HT1080 (cell line): ENCODE data around the gene LRRC63. TPM values are rescaled to one million over a fixed set of nuclear protein-coding genes. Genes with fewer than 3 reads are reported as not detected.
"Not testable (repeated sequence)": the region's sequence is repeated elsewhere in the genome, so short reads cannot be mapped to it uniquely, and the experiment has no call there.

Source experiments
- DNase-seq: peaks from one replicate; pipeline ENCODE4 v3.0.0-alpha.2; 2015; ENCODE audit warnings: low read depth
- polyA plus RNA-seq, 2 experiments: library from polyadenylated mRNA; depleted of rRNA; stranded (reverse); fragments of >200 nt; gene quantifications; 2 replicates each; pipeline ENCODE4 v1.2.3, GENCODE V29; 2015
- total RNA-seq: library from RNA; depleted of rRNA; stranded (reverse); fragments of >200 nt; shearing (Covaris generic); gene quantifications from 2 replicates; pipeline ENCODE4 v1.2.3, GENCODE V29; 2014; rRNA removed

LRRC63 gene, protein sequence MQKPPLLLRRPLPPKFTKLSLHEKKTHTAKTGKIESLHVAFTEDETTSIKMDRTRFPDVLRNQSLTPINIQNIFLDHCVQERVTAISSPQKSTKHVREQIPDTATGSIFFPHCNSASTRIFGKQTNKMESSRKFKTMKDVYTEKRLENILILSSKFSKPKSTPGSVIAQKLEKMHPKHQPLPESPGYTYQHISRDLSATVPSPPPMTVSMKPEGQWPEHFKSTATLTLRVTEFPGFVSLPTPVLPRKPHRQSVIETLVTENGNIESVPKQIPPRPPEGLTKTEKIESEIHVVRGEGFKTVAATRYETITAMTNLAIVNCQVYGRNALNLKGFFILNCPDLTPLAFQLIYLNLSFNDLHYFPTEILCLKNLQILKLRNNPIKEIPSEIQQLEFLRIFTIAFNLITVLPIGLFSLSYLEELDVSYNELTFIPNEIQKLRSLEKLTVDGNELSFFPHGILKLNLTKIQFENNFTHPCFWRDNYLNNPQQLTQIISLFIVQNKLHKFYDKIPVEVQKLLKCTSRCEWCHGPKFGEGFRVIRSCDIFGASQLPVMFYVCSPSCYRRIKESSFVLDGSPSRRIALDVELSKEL
- total RNA-seq: 0.03 and 0.33 TPM in 2 replicates
- polyA plus RNA-seq (2015; cell fraction: cytosol; rRNA removed): 0.31 TPM in 1 of 2 replicates, not detected in the other
- 0.08 TPM in 2 replicates for polyA plus RNA-seq (2015; cell fraction: nucleus; rRNA removed)

DNA sequence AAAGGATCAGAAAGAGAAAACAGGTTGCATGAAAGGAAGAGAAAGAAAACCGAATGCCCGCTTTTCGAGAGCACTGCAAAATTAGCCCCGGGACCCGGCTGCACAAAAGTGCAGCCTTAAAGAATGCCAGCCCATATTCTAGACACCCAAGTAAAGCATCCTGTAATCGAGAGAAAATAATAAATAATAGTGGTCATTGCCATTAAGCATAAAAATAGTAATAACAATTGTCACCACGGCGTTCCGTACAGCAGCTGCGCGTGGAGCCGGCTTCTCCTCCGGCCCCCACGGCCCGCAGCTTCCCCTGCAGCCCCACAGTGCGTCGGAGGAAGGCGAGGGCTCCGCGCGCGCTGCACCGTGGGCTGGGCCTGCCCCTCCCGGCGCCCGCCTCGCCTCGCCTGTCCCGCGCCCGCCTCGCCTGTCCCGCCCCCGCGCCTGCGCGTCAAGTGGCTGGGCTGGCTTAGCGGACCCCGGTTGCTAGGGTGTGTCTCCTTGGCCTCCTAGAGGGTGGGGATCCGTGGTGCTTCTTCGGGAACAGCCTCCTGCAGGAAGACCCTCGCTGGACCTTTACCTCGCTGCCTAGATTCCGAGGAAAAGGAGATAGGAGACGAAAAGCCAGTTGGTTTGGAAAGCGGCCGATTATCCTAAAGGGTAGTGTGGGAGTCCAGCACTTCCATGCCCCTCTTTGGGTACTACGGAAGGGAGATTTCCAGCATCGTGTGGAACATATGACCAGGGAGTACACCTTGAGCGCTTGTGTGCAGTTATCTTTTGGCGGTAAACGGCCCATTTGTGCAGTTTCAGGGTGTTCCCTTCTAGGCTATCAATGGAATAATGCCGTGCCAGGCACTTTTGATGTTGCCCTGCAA is at the start of gene LRRC63:
Gene LRRC63, plus strand, starts transcription at position 446 of the 869 bp plus-strand sequence. CDS start 1,107 bp downstream, outside the sequence.
- DNase-seq: peak; percentile 70

DNA sequence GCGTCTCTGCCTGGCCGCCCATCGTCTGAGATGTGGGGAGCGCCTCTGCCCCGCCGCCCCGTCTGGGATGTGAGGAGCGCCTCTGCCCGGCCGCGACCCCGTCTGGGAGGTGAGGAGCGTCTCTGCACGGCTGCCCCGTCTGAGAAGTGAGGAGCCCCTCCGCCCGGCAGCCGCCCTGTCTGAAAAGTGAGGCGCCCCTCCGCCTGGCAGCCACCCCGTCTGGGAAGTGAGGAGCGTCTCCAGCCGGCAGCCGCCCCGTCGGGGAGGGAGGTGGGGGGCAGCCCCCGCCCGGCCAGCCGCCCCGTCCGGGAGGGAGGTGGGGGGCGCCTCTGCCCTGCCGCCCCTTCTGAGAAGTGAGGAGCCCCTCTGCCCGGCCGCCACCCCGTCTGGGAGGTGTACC is 49.0 kb upstream of the LRRC63 start:
- DNase-seq: not testable (repeated sequence)

DNA sequence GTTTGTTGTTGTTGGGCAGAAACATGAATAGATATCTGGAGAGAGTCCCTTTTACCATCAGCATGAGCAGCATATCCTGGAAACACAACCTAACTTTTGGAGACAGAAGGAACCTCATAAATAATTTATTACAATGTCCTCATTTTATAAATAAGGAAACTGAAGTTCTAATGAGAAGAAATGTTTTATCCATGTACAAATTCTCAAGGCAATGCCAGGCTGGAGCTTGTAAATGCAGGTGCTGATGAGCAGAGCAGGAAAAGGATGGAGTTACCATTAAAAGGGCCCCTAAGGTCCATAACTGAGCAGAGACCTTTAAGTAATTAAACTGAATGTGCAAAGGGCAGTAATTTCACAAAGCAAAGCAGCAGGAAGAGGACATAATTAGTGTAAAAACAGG is 47.1 kb upstream of the LRRC63 start:
- no peak for DNase-seq

DNA sequence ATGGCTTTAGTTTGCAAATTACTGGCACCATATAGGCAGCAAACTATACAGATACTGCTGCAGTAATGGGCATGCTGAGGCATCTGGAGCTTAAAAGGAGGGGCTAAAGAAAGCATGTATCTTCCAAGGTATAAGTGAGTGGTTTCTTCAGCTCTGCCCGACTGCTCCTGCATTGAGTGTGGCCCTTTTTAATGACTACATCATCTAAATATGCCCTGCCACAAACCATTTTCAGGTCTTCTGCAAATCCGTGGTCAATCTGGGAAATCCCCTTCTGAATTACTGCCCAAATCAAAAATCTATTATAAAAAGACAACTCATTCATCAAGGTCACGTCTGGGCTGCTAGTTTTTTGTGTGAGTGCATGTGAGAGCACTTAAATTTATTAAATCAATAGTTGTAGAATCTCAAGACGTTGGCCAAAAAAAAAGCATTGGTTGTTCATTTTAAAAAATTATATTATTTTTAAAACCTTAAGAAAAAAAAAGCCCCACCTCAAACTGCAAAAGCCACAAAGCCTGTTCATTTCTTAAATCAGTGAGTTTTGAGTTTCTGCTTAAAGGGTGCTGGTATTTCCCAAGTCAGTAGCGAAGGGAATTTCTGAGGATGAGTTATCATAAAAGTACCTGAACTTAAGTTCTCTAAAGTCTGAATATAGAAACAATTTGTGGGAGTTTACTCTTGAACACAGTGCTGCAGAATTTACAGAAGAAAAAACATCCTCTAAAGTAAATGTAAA is 46.1 kb upstream of the LRRC63 start:
- DNase-seq: peak; percentile 85

DNA sequence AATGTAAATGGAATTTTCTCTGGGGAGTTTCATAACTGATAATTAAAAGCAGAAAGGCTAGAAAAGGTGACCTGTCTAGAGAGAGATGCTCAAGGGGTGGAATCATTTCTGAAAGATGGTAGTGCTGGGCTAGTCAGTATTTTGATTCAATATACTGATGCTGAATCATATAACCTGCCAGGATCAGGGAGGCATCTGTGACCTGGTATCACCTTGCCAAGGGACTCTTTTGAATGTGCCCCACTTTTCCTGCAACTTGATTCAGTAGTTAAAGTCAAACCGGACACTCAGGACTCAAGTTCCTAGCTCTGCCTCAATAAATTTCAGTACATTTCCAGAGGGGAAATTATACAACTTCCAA is 45.5 kb upstream of the LRRC63 start:
- no peak for DNase-seq

DNA sequence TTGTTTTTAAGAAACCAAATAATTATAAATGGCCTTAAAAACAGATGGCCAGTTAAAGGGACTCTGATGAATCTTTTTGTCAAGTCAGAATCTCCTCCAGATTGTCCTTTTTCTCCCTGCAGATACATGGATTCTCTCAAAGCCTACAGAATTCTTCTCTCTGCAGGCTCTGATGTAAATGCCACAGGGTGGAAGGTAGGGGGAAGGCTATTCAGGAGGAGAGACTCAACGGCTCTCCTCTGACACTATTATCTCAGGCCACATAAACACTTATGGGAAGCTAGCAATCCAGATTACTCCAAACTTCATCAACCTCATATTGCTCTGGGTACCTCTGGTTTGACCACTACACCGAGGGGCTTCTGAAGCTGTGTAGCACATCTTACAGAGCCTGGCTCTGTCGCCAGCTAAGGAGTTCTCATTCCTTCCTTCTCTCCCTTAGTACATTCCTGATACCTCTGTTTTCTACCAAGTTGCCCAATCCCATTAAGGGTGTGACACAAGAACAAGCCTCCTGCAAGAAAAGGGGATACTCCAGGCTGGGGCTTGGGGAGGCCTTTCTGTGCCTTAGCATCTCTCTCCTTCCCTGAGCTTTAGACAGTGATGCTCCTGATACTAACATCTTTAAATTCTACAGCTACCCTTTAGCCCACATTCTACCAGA is 44.6 kb upstream of the LRRC63 start:
- DNase-seq: no peak

DNA sequence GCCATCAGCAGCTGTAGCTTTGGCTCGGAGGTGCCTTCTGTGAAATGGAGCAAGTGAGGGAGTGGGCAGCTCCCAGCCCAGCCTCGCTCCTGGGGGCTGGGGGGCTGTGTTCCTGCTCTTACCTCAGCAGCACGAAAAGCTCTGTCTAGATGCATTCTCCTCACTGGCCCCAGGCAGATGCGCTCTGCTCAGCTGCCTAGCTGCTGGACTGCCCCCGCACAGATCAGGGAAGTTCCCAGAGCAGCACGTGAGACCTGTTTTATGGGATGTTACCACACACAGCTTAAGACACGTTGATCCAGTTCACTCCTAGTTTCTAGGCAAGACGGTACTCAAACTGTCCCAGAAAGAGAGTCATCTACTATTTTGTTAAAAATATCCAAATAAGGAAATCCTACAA is 43.4 kb upstream of the LRRC63 start:
- DNase-seq: no peak

DNA sequence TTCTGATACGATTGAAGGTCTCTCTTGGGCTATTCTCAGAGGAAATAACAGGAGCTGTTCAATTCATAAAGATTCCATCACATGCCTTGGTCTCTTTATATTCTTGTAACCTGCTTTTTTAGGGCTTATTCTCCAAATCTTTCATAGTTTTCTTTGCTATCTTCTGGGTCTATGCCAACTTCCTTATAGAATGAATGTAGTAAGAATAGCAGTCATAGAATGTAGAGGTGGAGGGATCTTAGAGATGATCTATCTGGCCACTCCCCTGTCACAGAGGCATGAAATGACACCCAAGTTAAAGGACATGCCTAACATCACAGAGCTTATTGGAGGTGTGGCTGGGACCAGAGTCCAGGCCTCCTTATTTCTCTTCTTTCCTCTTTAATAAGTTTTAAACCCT is 42.9 kb upstream of the LRRC63 start:
- no peak for DNase-seq

DNA sequence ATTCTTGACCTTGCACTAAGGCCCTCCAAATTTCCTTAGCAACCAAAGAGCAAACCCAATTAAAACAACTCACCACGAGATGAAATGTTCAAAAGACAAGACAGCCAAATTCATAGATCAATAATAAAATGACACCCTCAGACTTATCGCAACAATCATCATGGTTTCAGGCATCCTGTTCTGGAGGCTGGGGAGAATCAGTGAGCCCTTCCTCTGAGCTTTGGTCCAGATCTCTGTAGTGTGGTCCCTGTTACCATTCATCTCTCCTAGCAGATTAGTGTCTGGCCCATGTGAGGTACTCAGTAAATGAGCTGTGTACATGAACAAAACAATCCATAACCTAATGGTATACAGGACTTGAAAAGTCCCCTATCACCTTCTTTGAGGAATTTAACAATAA is 42.0 kb upstream of the LRRC63 start:
- DNase-seq: no peak

DNA sequence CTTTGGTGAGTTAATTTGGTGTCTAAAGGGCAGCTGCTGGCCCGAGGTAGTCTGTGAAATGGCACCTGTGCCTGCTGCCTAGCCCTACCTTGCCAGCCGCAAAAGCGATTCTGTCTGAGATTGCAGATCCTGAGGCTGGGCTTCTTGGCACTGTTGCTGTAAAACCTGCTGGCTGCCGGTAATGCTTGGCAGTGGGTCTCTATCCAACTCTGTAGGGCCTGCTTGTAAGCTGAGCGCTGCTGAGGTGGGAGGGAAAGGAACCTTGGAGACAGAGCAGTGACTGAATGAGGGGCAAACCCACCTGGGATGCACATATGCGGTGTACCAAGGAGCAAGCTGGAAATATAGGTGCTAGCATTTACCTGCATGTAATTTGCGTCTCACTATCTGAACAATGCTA is 41.5 kb upstream of the LRRC63 start:
- DNase-seq: no peak

DNA sequence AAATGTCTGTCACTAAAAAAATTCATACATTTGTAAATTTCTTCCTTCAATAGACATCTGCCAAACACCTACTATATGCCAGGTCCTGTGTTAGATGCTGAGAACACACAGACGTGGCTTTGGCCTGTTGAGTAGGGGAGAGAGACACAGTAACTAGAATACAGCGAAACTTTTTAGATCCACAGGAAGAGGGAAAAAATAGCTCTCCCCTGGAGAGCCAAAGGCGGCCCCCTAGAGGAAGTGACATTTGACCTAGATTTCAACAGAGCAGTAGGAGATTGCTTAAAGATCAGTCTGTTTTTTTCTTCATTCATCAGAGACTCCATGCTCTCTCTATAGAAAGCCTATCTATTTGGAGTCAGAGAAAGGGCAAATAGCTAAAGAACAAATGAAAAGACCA is 41.0 kb upstream of the LRRC63 start:
- DNase-seq: peak; percentile 39

DNA sequence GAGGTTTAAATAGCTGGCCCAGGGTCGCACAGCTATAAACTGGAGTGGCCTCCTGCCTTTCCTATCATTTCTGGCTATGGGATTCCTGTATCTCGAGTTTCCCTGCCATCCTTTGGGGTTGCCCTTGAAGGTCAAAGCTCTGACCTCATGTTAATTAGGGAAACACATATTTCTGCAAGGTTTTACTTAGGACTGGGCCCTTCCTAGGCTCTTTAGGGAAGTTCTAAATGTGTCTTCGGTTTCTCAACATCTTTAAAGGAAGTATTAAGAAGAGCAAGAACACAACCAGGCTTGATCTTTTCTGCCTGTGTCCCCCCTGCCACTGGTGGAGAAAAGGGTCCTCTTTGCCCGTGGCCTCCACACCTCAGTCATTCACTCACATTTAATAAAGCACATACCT is 40.5 kb upstream of the LRRC63 start:
- no peak for DNase-seq

DNA sequence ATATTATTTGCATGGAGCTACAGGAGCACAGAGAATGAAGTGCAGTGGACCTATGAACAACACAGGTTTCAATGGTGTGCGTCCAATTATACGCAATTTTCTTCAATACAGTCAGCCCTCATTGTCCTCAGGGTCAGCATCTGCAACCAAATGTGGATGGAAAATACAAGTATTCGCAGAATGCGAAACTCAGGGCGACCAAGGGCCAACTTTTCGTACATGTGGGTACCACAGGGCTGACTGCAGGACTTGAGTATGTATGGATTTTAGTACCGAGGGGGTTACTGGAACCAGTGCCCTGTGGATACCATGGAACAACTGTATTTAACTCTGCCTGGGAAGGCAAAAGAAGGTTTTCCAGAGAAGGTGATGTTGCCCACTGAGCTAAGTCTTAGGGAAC is 40.0 kb upstream of the LRRC63 start:
- DNase-seq: no peak

DNA sequence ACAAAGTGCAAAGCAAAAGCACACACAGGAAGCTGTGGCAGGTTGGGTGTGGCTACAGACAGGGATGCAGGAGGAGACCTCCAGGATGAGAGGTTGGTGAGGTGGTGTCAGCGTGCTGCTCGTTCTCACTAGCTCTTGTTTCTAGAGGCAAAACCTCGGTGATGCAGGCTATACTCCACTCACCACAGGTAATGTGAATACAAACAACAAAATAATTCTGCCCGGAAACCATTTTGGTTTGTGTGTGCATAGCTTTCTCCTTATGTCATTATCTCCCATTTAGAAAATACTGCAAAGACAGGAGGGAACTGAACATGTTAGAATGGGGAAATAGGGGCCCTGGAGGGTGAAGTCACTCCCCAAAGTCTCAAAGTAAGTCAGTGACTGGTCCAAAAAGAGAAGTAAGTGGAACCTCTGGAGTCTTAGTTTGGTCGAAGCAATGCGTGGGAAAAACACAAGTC is 39.2 kb upstream of the LRRC63 start:
- DNase-seq: peak; percentile 76

DNA sequence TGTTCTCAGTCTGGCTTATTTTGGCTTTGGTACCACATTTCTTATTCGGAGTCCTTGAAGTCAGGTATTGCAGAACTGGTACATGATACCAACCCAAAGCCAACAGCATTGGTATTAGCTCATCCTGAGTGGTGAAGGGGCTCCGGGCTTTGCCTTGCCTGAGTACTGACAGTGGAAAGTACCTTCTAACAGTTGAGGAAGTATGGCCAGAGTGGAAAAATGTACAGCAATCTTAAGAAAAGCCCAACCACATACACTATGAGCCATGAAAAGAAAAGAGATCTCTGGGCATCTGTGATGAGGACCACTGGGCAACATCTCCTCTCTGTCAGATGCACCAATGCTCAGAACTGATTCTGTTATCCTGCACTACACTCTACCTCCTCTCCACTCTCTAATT is 38.1 kb upstream of the LRRC63 start:
- no peak for DNase-seq

DNA sequence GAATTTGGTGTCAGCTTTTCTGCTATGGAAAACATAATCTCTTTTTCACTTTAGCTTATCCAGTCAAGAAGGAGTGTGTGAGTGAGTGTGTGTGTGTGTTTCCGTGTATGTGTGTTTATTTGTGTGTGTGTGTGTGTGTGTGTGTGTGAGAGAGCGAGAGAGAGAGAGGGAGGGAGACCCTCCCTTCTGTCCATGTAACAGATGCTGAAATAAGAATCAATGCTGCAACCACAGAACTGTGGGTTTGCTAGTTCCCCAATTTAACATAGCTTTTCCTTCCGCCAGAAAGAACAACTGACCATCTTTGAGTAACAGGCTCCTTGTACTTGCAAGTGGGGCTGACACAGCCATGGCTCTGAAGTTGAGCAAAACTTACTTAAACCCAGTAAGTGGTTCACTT is 35.0 kb upstream of the LRRC63 start:
- no peak for DNase-seq

DNA sequence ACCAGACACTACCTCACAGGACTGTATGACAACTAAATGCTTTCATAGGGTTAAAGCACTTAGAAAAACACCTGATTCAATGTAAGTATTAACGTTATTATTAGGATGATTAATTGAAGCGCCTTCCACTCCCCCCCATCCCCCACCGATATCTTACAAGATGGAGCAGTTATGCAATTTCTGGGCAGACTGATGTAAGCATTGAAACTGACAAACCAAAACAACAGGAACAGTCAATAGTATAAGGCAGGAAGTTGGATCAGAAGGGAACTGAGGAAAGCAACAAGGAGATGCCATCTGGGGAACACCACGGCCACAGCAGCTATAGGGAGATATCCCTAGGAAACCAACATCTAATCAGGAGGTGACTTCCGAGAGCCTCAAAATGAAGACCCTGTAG is 33.6 kb upstream of the LRRC63 start:
- DNase-seq: no peak

DNA sequence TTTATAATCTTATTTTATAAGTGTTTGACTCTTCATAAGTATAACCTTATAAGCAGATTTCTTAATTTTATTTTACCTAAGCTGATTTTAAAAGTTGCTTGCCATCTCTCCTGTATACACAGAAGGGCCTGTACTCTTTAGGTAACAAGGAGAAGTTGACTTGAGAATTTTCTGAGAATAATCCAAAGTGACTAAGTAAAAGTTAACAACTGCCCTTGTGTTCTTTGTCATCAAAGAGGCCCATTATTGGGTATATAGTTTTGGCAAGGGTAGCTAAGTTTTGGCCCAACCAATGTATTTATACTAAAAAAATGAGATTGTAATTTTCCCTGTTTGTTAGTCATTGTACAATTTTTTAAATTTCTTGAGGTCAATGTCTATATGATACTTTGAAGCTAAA is 32.9 kb upstream of the LRRC63 start:
- DNase-seq: no peak

DNA sequence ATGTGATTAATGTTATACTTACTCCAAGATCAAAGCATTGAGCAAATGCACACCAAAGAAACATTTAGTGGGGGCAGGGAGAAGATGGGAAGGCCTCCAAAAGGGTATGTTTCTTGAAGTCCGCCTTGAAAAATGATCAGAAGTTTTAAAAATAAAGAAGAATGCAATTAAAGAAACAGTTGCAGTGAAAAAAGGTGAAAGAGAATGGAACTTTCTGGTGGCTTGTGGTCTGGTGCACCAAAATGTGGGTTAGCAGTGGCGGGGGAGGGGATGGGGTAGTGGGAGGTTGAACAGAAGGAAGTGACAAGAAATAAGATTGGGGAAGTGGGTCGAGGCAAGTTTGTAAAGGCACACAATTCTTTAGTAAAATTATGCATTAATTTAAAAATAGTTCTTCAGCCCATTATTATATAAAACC is 32.2 kb upstream of the LRRC63 start:
- DNase-seq: no peak

DNA sequence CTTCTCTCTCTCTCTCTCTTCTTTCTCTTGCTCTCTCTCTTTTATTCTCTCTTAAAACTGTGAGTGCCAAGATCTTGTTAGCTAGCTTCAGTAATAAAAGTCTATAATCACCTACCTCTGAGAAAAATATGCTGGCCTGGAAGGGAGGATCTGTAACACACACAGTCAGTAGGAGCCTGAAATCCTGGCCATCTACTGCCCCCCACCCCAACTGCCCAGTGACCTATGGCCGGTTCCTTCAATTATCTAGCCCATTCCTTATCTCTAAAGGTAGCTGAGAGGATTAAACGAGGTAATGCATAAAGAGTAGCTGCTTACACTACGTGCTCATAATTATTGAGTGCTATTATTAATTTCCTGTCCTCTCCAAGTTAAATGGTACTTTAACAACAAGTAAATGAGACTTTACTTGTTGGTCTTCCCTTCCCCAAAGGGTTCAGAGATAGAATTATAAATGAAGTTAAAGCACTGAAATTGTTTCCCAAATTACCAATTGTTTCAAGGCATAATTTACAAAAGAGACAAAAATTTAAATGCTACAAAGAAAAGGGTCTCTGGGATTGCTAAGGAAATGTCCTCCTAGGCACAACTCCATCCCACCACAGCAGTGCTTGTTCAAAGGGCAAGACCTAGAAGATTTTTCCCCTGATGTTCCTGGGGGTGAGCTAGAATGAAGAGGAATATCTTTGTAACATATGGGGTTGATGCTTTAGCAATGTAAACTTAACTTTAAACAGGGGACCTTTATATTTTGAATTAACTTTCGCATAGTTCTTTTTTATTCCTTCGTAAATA is 31.6 kb upstream of the LRRC63 start:
- DNase-seq: no peak
